Psoas muscle (tissue), 8 donors: ENCODE results near the gene CCDC69. TPM values are rescaled to one million over a fixed set of nuclear protein-coding genes. Genes with fewer than 3 reads are reported as not detected.

Experiments used
- ATAC-seq, 4 donors: fragments of 200-7000 bp; cut with Tn5 transposase; one replicate each; pipeline ENCODE4 v1.9.1; 2020; ENCODE audit warnings: moderate library complexity in 3 of 4, mild to moderate bottlenecking in 2 of 4
- DNase-seq, 2 donors: peaks; one replicate each; pipeline ENCODE4 v3.0.0-alpha.2; 2020
- H3K27ac ChIP-seq: fragments of 200-600 bp; one replicate; pipeline ENCODE4 v1.8.0; 2022
- H3K27me3 ChIP-seq, 3 donors: fragments of 200-600 bp in 1 of 3; one replicate each; pipeline versions ENCODE4 v1.6.1 to v1.8.0; 2013 to 2022; ENCODE audit warnings: low read length in 2 of 3, mild to moderate bottlenecking in 2 of 3, moderate library complexity in 1 of 3; ENCODE audit not compliant: insufficient read depth in 3 of 3
- H3K36me3 ChIP-seq, 2 donors: fragments of 200-600 bp in 1 of 2; one replicate each; pipeline versions ENCODE4 v1.6.1 to v1.8.0; 2013 to 2022; ENCODE audit warnings: low read depth in 1 of 2, mild to moderate bottlenecking in 1 of 2, moderate library complexity in 1 of 2; ENCODE audit not compliant: insufficient read depth in 1 of 2
- H3K4me1 ChIP-seq: fragments of 200-600 bp; one replicate; pipeline ENCODE4 v1.8.0; 2022
- H3K4me3 ChIP-seq: fragments of 200-600 bp; one replicate; pipeline ENCODE4 v1.8.0; 2022; ENCODE audit warnings: mild to moderate bottlenecking
- H3K9me3 ChIP-seq: fragments of 200-600 bp; one replicate; pipeline ENCODE4 v1.8.0; 2022
- WGBS, 3 donors: extraction: QIAGEN DNeasy Blood & Tissue Kit; methylation state at CpG; one replicate each; pipeline versions ENCODE4 v1.1.6 to v1.1.7; 2013; 5-methylcytosine and 5-hydroxymethylcytosine counted together
- intact Hi-C, 2 donors: fragments of 100-400 bp; cut with DNase I; formaldehyde crosslinking; loops; one replicate each; pipeline versions ENCODE4 v1.11.0 to v1.14.2; 2022
- polyA plus RNA-seq, 3 donors: library from polyadenylated mRNA; stranded (reverse); fragments of 200-250 nt; gene quantifications; one replicate each; pipeline ENCODE4 v1.2.3, GENCODE V29; 2013
- total RNA-seq, 4 donors: library from RNA; stranded (reverse); fragmentation: NEBNext Ultra II Directional in 2 of 4; extraction: Animal tissue kit (Norgen Biotek cat#: 25700) in 2 of 4; gene quantifications; one replicate each; pipeline versions ENCODE4 v1.2.1 to v1.2.4, GENCODE V29; 2021 to 2023
- TF ChIP-seq, protein P1 (sequence below): fragments of 200-600 bp; IDR thresholded peaks from one replicate; pipeline ENCODE4 v1.8.0; 2022; ENCODE audit warnings: antibody characterized with exemption
- donor health status: healthy with polysubstance abuse.
- donor health status: DM: no; HTN: no; CAD: no; lungs with moderate emphysema.
- donor health status: Bipolar disorder and iron deficiency.
- donor health status: healthy.
- donor health status: DM: yes; HTN: yes; CAD: no.
- donor health status: DM: no; HTN: no; CAD: no.
- donor health status: DM: no; HTN: no; CAD: no.
- donor health status: DM: yes; HTN: yes; CAD: no.

CCDC69 gene
- total and polyA plus RNA-seq, 7 donors = 27.0 to 180 (median 65.9) TPM

DNA sequence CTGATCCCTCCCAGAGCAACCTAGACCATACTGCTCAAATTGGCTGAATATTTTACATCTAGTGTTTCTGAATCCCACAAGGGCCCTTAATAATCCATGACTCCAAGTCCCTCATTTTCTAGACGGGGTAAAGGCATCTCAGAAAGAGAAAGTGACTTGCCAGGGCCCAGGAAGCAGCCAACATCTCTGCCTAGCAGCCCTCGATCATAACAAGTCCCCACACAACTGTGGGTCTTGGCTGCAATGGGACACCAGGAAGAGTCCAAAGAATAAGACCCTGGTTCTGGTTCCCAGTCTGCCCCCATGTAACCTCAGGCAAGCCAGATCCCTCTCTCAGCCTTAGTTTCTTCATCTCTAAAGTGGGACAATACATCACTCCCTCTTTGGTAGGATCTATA lies 72.6 kb downstream of the CCDC69 start:
- TF ChIP-seq, protein P1, sequence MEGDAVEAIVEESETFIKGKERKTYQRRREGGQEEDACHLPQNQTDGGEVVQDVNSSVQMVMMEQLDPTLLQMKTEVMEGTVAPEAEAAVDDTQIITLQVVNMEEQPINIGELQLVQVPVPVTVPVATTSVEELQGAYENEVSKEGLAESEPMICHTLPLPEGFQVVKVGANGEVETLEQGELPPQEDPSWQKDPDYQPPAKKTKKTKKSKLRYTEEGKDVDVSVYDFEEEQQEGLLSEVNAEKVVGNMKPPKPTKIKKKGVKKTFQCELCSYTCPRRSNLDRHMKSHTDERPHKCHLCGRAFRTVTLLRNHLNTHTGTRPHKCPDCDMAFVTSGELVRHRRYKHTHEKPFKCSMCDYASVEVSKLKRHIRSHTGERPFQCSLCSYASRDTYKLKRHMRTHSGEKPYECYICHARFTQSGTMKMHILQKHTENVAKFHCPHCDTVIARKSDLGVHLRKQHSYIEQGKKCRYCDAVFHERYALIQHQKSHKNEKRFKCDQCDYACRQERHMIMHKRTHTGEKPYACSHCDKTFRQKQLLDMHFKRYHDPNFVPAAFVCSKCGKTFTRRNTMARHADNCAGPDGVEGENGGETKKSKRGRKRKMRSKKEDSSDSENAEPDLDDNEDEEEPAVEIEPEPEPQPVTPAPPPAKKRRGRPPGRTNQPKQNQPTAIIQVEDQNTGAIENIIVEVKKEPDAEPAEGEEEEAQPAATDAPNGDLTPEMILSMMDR = no peak
- Histone ChIP-seq H3K36me3 (peaks cover 0 to 10% of the 10 kb centered on the region in 2 donors), H3K27ac (peak overlapping the region; percentile 62), H3K9me3 (no peaks in the 10 kb centered on the region), H3K4me1 (peaks cover 86% of the 10 kb centered on the region), H3K4me3 (no peak overlapping the region), H3K27me3 (no peaks in the 10 kb centered on the region)
- ATAC-seq = no peak
- WGBS, 3 donors = 12 to 19% (median 14%) methylated on average over 2 of the region's 2 CpGs
- DNase-seq = no peak
- intact Hi-C loops = no loop called here

DNA sequence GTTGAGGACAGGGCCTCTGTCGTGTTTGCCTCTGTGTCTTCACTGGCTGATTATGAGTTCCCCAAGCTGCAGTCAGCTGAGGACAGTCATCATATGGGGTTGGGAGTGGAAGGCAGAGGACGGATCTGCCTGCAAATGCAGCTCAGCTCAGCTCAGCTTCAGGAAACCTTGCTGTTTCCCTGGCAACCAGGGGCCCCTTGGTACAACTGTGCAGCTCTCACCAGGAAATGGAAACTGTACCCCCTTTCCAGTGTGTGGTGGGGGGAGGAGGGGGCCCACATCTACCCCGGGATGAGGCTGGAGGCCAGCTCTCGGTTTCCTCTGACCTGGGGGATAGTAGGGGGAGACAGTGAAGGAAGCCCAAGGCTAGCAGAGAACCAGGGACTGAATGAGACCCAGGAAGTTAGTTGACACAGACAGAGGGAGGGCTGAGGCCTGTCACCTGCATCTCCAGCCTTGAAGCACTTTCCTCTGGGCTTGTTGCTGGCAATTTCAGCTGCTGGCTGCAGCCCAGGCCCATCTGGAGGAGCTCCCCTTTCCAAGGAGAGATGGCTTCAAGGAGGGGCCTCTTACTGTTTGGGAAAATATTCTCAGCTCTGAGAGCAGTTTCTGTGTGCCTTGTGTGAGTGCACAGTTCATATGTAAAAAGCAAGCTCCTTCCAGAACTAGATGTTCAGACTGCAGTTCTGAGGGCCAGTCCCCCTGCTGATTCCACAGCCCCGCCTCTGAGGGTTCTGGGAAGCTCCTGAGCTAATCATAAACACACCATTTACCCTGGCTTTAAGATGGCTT lies 73.2 kb downstream of the CCDC69 start:
- peak in 1 of 2 donors; percentile 73 for DNase-seq
- peak in 3 of 4 donors; percentile 4 to 35 (median 16) for ATAC-seq
- WGBS, 3 donors = 33 to 41% (median 38%) methylated on average over 5 of the region's 5 CpGs
- Histone ChIP-seq H3K4me3 (no peak overlapping the region), H3K36me3 (peaks cover 0 to 10% of the 10 kb centered on the region in 2 donors), H3K4me1 (peaks cover 86% of the 10 kb centered on the region), H3K27ac (peak overlapping the region; percentile 62), H3K27me3 (no peaks in the 10 kb centered on the region), H3K9me3 (no peaks in the 10 kb centered on the region)
- TF ChIP-seq, protein P1 = no peak
- intact Hi-C loops = no loop called here

DNA sequence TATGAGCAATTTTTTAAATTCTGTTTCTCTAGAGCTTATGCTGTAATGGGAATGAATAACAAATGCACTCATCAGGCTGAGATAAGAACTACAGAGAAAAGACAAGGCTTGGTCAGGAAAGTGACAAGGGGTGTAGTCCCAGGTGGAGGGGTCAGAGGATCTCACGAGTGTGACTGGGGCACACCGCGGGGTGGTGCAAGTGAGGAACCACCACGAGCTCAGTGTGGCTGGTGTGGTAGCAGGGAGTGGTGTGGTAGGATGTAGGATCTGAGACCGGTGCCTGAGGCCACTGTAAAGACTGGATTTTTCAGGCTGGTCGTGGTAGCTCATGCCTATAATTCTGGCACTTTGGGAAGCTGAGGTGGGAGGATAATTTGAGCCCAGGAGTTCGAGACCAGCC lies 75.3 kb downstream of the CCDC69 start:
- H3K4me1 ChIP-seq = peaks cover 88% of the 10 kb centered on the region
- TF ChIP-seq, protein P1 = no peak
- intact Hi-C loops = no loop called here
- ATAC-seq (no peak), DNase-seq (no peak)
- H3K36me3 ChIP-seq = peaks cover 0 to 27% of the 10 kb centered on the region in 2 donors
- WGBS, 3 donors = 74 to 93% (median 77%) methylated on average over 7 of the region's 7 CpGs
- no peak overlapping the region for H3K4me3 ChIP-seq
- no peaks in the 10 kb centered on the region for H3K27me3 ChIP-seq
- H3K27ac ChIP-seq = no peak overlapping the region
- H3K9me3 ChIP-seq = no peaks in the 10 kb centered on the region

DNA sequence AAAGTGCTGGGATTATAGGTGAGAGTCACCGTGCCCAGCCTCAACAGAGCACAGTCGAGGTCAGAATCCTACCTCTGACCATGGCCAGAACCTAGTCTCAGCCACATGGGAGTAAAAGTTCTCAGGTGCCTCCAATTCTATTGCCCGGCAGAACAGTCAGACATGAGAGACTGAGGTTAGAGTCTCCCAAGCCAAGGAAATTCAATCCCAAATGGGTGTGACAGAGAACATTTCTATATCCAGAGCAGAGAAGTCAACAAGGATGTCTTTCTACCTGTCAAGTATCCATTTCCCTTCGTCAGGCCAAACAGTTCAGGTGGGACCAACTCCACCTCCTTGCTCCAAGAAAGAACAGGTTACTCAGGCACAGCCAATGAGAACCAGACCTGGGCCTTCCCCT lies 76.9 kb downstream of the CCDC69 start:
- TF ChIP-seq, protein P1 = no peak
- DNase-seq = no peak
- intact Hi-C loops = no loop called here
- Histone ChIP-seq H3K9me3 (no peaks in the 10 kb centered on the region), H3K27me3 (no peaks in the 10 kb centered on the region), H3K4me1 (peaks cover 90% of the 10 kb centered on the region), H3K36me3 (peaks cover 0 to 27% of the 10 kb centered on the region in 2 donors), H3K27ac (peak overlapping the region; percentile 71), H3K4me3 (no peak overlapping the region)
- 45 to 71% (median 49%) methylated on average over 4 of the region's 4 CpGs for WGBS, 3 donors
- peak in 3 of 4 donors; percentile 27 to 62 (median 61) for ATAC-seq
